Ovary (tissue), 9 donors: ENCODE results near the gene PRKAG3. TPM values are rescaled to one million over a fixed set of nuclear protein-coding genes. Genes with fewer than 3 reads are reported as not detected.

Source experiments
- DNase-seq, 5 donors: peaks; one replicate each; pipeline ENCODE4 v3.0.0-alpha.2; 2019 to 2020
- H3K27ac ChIP-seq, 2 donors: fragments of 200-600 bp; one replicate each; pipeline versions ENCODE4 v1.5.1 to v1.8.0; 2019 to 2022
- H3K27me3 ChIP-seq: fragments of 200-600 bp; one replicate; pipeline ENCODE4 v1.8.0; 2022
- H3K36me3 ChIP-seq: fragments of 200-600 bp; sonication (generic); one replicate; pipeline ENCODE4 v1.5.1; 2019
- H3K4me1 ChIP-seq: one replicate; pipeline ENCODE4 v1.8.1; 2013; ENCODE audit warnings: mild to moderate bottlenecking, moderate library complexity; ENCODE audit not compliant: insufficient read depth
- H3K4me3 ChIP-seq: fragments of 200-600 bp; sonication (generic); one replicate; pipeline ENCODE4 v1.5.1; 2017
- H3K9me3 ChIP-seq, 2 donors: fragments of 200-600 bp in 1 of 2; sonication (generic) in 1 of 2; one replicate each; pipeline versions ENCODE4 v1.5.1 to v1.8.1; 2013 to 2019; ENCODE audit warnings: mild to moderate bottlenecking in 1 of 2, moderate library complexity in 1 of 2
- EP300 ChIP-seq: sonication (generic); formaldehyde crosslinking; IDR thresholded peaks from one replicate; pipeline ENCODE4 v1.6.1; 2017; ENCODE audit warnings: antibody characterized with exemption
- POLR2A ChIP-seq: fragments of 450-650 bp; IDR thresholded peaks from one replicate; pipeline ENCODE4 v1.6.1; 2017; ENCODE audit warnings: antibody characterized with exemption, mild to moderate bottlenecking, moderate library complexity
- WGBS, 3 donors: extraction: QIAGEN DNeasy Blood & Tissue Kit in 1 of 3; methylation state at CpG; one replicate each; pipeline versions ENCODE4 v1.1.5 to v1.1.7; 2013 to 2017; 5-methylcytosine and 5-hydroxymethylcytosine counted together
- intact Hi-C, 4 donors: fragments of 100-400 bp; cut with DNase I; formaldehyde crosslinking; loops; one replicate each; pipeline versions ENCODE4 v1.11.0 to v1.15.1; 2022 to 2023
- polyA plus RNA-seq, 2 donors: library from polyadenylated mRNA; stranded (reverse); fragments of 200-250 nt in 1 of 2; fragments of 350-450 nt in 1 of 2; fragmentation: Illumina TruSeq in 1 of 2; extraction: RNeasy Lipid Tissue Mini Kit (QIAGEN cat#74804) in 1 of 2; gene quantifications; one replicate each; pipeline ENCODE4 v1.2.3, GENCODE V29; 2013 to 2014
- total RNA-seq, 7 donors: library from RNA; depleted of rRNA in 2 of 7; stranded (reverse); fragments of >200 nt in 2 of 7; fragmentation: NEBNext Ultra II Directional in 3 of 7; extraction: Animal tissue kit (Norgen Biotek cat#: 25700) in 3 of 7; gene quantifications; one replicate each; pipeline versions ENCODE4 v1.1.0 to v1.2.4, GENCODE V29; 2016 to 2023
- TF ChIP-seq, protein P1 (sequence below), 3 donors: fragments of 450-650 bp in 2 of 3; fragments of 200-600 bp in 1 of 3; IDR thresholded peaks; one replicate each; pipeline versions ENCODE4 v1.5.1 to v1.8.0; 2016 to 2022; ENCODE audit warnings: antibody characterized with exemption in 3 of 3, mild to moderate bottlenecking in 1 of 3
- donor health status: DM: no; HTN: no; CAD: no; lungs with moderate emphysema.
- donor health status: DM: no; HTN: no; CAD: no.
- donor health status: Bipolar disorder and iron deficiency.
- donor health status: DM: yes; HTN: yes; CAD: no.
- donor health status: DM: no; HTN: no; CAD: no.
- donor health status: DM: yes; HTN: yes; CAD: no.

Gene PRKAG3
- total and polyA plus RNA-seq, 9 donors = 0.11 to 0.32 TPM; not detected in 7

DNA sequence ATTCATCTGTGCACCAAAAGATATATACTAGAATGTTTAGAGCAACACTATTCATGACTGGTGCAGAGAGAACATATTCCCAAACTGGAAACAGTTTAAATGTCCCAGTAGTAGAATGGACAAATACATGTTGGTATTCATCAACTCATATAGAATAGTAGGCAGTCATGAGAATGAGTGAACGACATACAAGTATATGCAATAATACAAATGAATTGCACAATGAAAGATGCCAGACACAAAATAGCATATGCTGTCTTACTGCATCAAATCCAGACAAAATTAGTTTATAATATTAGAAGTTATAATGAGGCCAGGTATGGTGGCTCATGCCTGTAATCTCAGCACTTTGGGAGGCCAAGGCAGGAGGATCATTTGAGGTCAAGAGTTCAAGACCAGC lies 8.3 kb upstream of the PRKAG3 start:
- DNase-seq = no peak
- Histone ChIP-seq H3K27me3 (no peaks in the 10 kb centered on the region), H3K4me3 (no peak overlapping the region), H3K27ac (no peak overlapping the region), H3K36me3 (no peaks in the 10 kb centered on the region), H3K9me3 (peaks cover 0 to 7% of the 10 kb centered on the region in 2 donors), H3K4me1 (no peaks in the 10 kb centered on the region)
- 84 to 88% (median 88%) methylated on average over 1 of the region's 1 CpG for WGBS, 3 donors
- TF ChIP-seq, protein P1, sequence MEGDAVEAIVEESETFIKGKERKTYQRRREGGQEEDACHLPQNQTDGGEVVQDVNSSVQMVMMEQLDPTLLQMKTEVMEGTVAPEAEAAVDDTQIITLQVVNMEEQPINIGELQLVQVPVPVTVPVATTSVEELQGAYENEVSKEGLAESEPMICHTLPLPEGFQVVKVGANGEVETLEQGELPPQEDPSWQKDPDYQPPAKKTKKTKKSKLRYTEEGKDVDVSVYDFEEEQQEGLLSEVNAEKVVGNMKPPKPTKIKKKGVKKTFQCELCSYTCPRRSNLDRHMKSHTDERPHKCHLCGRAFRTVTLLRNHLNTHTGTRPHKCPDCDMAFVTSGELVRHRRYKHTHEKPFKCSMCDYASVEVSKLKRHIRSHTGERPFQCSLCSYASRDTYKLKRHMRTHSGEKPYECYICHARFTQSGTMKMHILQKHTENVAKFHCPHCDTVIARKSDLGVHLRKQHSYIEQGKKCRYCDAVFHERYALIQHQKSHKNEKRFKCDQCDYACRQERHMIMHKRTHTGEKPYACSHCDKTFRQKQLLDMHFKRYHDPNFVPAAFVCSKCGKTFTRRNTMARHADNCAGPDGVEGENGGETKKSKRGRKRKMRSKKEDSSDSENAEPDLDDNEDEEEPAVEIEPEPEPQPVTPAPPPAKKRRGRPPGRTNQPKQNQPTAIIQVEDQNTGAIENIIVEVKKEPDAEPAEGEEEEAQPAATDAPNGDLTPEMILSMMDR (IDR thresholded peaks at IDR 0.05) = no peak
- TF ChIP-seq EP300 (no peak), POLR2A (no peak)
- intact Hi-C loops = no loop called here

DNA sequence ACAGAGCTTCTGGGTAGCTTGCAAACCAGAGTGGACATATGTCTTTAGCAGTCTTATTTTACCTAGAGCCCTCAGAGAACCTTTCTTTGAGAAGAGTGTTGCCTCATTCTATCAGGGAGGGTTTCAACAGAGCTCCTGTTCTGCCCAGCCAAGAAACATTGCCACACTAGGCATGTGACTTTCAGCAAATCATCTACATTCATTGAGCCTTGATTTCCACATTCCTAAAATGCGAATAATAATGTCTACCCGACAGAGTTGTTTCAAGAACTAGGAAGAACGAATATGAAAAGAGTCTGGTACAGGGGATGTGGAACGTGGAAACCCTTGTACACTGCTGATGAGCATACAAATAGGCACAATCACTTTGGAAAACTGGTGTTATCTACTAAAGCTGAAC lies 7.8 kb upstream of the PRKAG3 start:
- WGBS, 3 donors = 70 to 76% (median 73%) methylated on average over 4 of the region's 4 CpGs
- TF ChIP-seq POLR2A (no peak), EP300 (no peak)
- TF ChIP-seq, protein P1 (IDR thresholded peaks at IDR 0.05) = no peak
- no peak for DNase-seq
- no peaks in the 10 kb centered on the region for H3K36me3 ChIP-seq
- H3K4me3 ChIP-seq = no peak overlapping the region
- H3K4me1 ChIP-seq = no peaks in the 10 kb centered on the region
- intact Hi-C loops = no loop called here
- H3K27me3 ChIP-seq = no peaks in the 10 kb centered on the region
- peaks cover 0 to 7% of the 10 kb centered on the region in 2 donors for H3K9me3 ChIP-seq
- no peak overlapping the region for H3K27ac ChIP-seq

DNA sequence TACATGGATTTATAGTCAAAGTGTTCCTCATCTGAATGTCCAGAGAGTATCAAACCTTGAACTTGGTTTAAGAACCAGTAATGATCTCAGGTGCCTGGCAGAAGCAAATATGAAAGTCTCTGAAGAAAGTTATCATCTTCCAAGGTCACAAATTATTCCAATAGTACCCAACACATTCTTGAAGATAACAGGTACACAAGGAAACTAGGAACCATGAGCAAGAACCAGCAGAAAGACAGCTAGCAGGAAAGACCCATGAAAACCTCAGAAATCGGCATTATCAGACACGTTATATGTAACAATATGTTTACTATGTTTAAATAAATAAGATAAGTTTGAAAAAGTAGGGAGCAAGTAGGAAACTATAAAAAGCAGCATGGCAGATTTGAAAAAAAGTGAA lies 5.9 kb upstream of the PRKAG3 start:
- 82 to 90% (median 86%) methylated on average over 2 of the region's 2 CpGs for WGBS, 3 donors
- no peaks in the 10 kb centered on the region for H3K4me1 ChIP-seq
- no peak for DNase-seq
- H3K9me3 ChIP-seq = peaks cover 0 to 7% of the 10 kb centered on the region in 2 donors
- no peak overlapping the region for H3K27ac ChIP-seq
- H3K36me3 ChIP-seq = no peaks in the 10 kb centered on the region
- H3K27me3 ChIP-seq = no peaks in the 10 kb centered on the region
- TF ChIP-seq, protein P1 (IDR thresholded peaks at IDR 0.05) = no peak
- TF ChIP-seq POLR2A (no peak), EP300 (no peak)
- H3K4me3 ChIP-seq = no peak overlapping the region
- intact Hi-C loops = no loop called here

DNA sequence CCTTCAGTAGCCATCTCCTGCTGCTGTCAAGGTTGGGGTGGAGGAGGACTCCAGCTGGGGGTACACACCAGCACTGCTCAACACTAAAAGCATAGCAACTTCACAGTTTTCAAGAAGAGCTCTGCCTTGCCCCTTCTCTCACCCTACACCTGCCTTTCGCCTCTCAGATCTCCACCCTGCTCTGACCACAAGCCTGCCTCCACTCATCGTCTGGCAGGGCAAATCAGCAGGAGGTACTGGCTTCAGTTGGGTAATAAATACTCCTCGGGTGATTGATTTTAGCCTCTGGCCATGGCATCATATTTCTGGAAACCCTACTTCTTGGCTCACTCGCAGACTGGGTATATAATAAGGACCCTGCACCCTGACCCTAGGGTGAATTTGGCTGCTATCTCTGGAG lies 3.1 kb upstream of the PRKAG3 start:
- Histone ChIP-seq H3K4me1 (no peaks in the 10 kb centered on the region), H3K27me3 (no peaks in the 10 kb centered on the region), H3K36me3 (no peaks in the 10 kb centered on the region), H3K27ac (no peak overlapping the region), H3K9me3 (peaks cover 0 to 7% of the 10 kb centered on the region in 2 donors), H3K4me3 (no peak overlapping the region)
- TF ChIP-seq POLR2A = no peak
- TF ChIP-seq, protein P1 (IDR thresholded peaks at IDR 0.05) = no peak
- TF ChIP-seq EP300 = no peak
- intact Hi-C loops = no loop called here
- WGBS, 3 donors = 40 to 50% (median 49%) methylated on average over 4 of the region's 4 CpGs
- DNase-seq = no peak
